Medulla oblongata (tissue), 1 donor: ENCODE results near the gene HMG20B.

ENCODE experiments used
- DNase-seq: peaks from one replicate; pipeline ENCODE4 v3.0.0-alpha.2; 2015; ENCODE audit errors: extremely low spot score

HMG20B gene

GRCh38 chr19:3620817-3621547, 48.2 kb downstream of the HMG20B start:
- no peak for DNase-seq

- no peak for DNase-seq
Observed at GRCh38 chr19:3621689-3622088, 48.9 kb downstream of the HMG20B start.

GRCh38 chr19:3622224-3622623, 49.5 kb downstream of the HMG20B start:
- DNase-seq: no peak

- no peak for DNase-seq
Observed at GRCh38 chr19:3623716-3624115, 51.0 kb downstream of the HMG20B start.

GRCh38 chr19:3625996-3626472, 53.3 kb downstream of the HMG20B start:
- DNase-seq: no peak

- peak; percentile 98 for DNase-seq
Observed at GRCh38 chr19:3626473-3627350, 54.0 kb downstream of the HMG20B start, which contains the start of gene CACTIN. TSS of gene CACTIN (minus strand) at chr19:3626790. CDS start at chr19:3626762, 28 bp downstream.

- no peak for DNase-seq
Observed at GRCh38 chr19:3627351-3627723, 54.6 kb downstream of the HMG20B start.
